HepG2 (cell line): Measurements from ENCODE around the gene RASAL3. TPM values are rescaled to one million over a fixed set of nuclear protein-coding genes. Genes with fewer than 3 reads are reported as not detected.
A peak's percentile ranks its signal among the peaks of the same experiment; 100 is the strongest.

Experiments used
- ATAC-seq: fragments of 200-7000 bp; cut with Tn5 transposase; 3 replicates; pipeline ENCODE4 v1.9.1; 2020; ENCODE audit warnings: mild to moderate bottlenecking, moderate library complexity
- BruUV-seq: library from RNA; stranded (reverse); fragments of 400-500 nt; replicated peaks from 2 replicates; lab custom pipeline; 2021; lab: Mats Ljungman, UMichigan
- CTCF ChIA-PET: fragments of 300-600 bp; formaldehyde crosslinking; extraction: SDS; loops from one replicate; lab custom pipeline; 2021; ENCODE audit warnings: low total read pairs, inconsistent platforms, low intra/inter-chr PET ratio; lab: Yijun Ruan, JAX
- POLR2A ChIA-PET: fragments of 350-600 bp; sonication (Branson Sonifier 250); formaldehyde crosslinking; loops from one replicate; lab custom pipeline; 2020; ENCODE audit warnings: antibody characterized with exemption, inconsistent platforms; lab: Yijun Ruan, JAX
- DNase-seq: peaks from one replicate; pipeline ENCODE4 v3.0.0-alpha.2; 2015; ENCODE audit warnings: low spot score
- FAIRE-seq: peaks from 3 replicates; lab custom pipeline; 2011; peaks lifted over from hg19 to GRCh38; lab: Jason Lieb, UNC
- H2AFZ ChIP-seq: one replicate; pipeline ENCODE4 v1.6.1; 2011; ENCODE audit warnings: low read length, inconsistent platforms
- H3K27ac ChIP-seq: fragments of 300-600 bp; 3 replicates; pipeline ENCODE4 v1.8.0; 2011; ENCODE audit warnings: mixed run types, mild to moderate bottlenecking, mixed read lengths, low read length, inconsistent platforms; ENCODE audit not compliant: insufficient read depth; ENCODE audit errors: extremely low read length
- H3K27me3 ChIP-seq, 2 experiments: fragments of 200-600 bp in 1 of 2; 2 replicates in 1 of 2; 3 replicates in 1 of 2; pipeline versions ENCODE4 v1.6.0 to v1.8.0; 2011; ENCODE audit warnings: low read length in 2 of 2, mild to moderate bottlenecking in 2 of 2, moderate library complexity in 2 of 2, inconsistent platforms in 1 of 2; ENCODE audit not compliant: insufficient read depth in 2 of 2, control insufficient read depth in 1 of 2
- H3K36me3 ChIP-seq, 2 experiments: fragments of 200-600 bp in 1 of 2; replicated peaks in 1 of 2; 2 replicates in 1 of 2; 3 replicates in 1 of 2; pipeline versions ENCODE4 v1.5.1 to v1.8.0; 2011; ENCODE audit warnings: low read length in 2 of 2, inconsistent platforms in 1 of 2; ENCODE audit not compliant: insufficient read depth in 2 of 2, control insufficient read depth in 1 of 2
- H3K4me1 ChIP-seq: 2 replicates; pipeline ENCODE4 v1.5.1; 2012; ENCODE audit warnings: low read length, inconsistent platforms; ENCODE audit not compliant: insufficient read depth
- H3K4me2 ChIP-seq: 2 replicates; pipeline ENCODE4 v1.6.0; 2011; ENCODE audit warnings: low read depth, low read length, inconsistent platforms
- H3K4me3 ChIP-seq, 3 experiments: fragments of 200-600 bp in 1 of 3; sonication (generic), shearing (Covaris generic) in 1 of 3; replicated peaks in 1 of 3; 2 replicates each; pipeline ENCODE4 v1.5.1; 2011 to 2016; ENCODE audit warnings: low read length in 3 of 3, inconsistent platforms in 2 of 3, low read depth in 2 of 3, mild to moderate bottlenecking in 2 of 3, control low read depth in 1 of 3, mixed read lengths in 1 of 3; ENCODE audit not compliant: insufficient read depth in 1 of 3
- H3K79me2 ChIP-seq: one replicate; pipeline ENCODE4 v1.6.1; 2011; ENCODE audit warnings: low read length, inconsistent platforms; ENCODE audit not compliant: insufficient read depth
- H3K9ac ChIP-seq: 2 replicates; pipeline ENCODE4 v1.6.0; 2011; ENCODE audit warnings: mild to moderate bottlenecking, low read depth, low read length, inconsistent platforms; ENCODE audit not compliant: insufficient read depth
- H3K9me3 ChIP-seq: 2 replicates; pipeline ENCODE4 v1.5.1; 2012; ENCODE audit warnings: mild to moderate bottlenecking, low read length
- H4K20me1 ChIP-seq: 2 replicates; pipeline ENCODE4 v1.6.0; 2011; ENCODE audit warnings: inconsistent platforms, mild to moderate bottlenecking, low read length, moderate library complexity; ENCODE audit not compliant: insufficient read depth
- FOXK2 ChIP-seq: fragments of 450-650 bp; IDR thresholded peaks from 2 replicates; pipeline ENCODE4 v1.6.1; 2016
- FOXP4 ChIP-seq: sonication (generic); formaldehyde crosslinking; IDR thresholded peaks from 2 replicates; pipeline ENCODE4 v1.4.0; 2020; ENCODE audit warnings: missing genetic modification reagents
- MAFF ChIP-seq: IDR thresholded peaks from 2 replicates; pipeline ENCODE4 v1.6.1; 2011; ENCODE audit warnings: low read depth, low read length, improper control_type of control experiment
- NFYB ChIP-seq: sonication (generic); formaldehyde crosslinking; IDR thresholded peaks from 2 replicates; pipeline ENCODE4 v1.4.0; 2020; ENCODE audit warnings: missing genetic modification reagents
- ZNF33A ChIP-seq: sonication (generic); formaldehyde crosslinking; IDR thresholded peaks from 2 replicates; pipeline ENCODE4 v1.5.1; 2020; ENCODE audit warnings: missing genetic modification reagents, mild to moderate bottlenecking, moderate library complexity, borderline replicate concordance
- ZNF567 ChIP-seq: sonication (generic); formaldehyde crosslinking; IDR thresholded peaks from 2 replicates; pipeline ENCODE4 v1.8.1; 2023; ENCODE audit warnings: mild to moderate bottlenecking, missing genetic modification reagents, borderline replicate concordance
- ZNF713 ChIP-seq: sonication (generic); formaldehyde crosslinking; IDR thresholded peaks from 2 replicates; pipeline ENCODE4 v1.4.0; 2020; ENCODE audit warnings: mild to moderate bottlenecking, missing genetic modification reagents
- ZNF746 ChIP-seq: sonication (generic); formaldehyde crosslinking; IDR thresholded peaks from 2 replicates; pipeline ENCODE4 v1.8.0; 2022; ENCODE audit warnings: mild to moderate bottlenecking, missing genetic modification reagents
- ZNF768 ChIP-seq: sonication (generic); formaldehyde crosslinking; IDR thresholded peaks from 2 replicates; pipeline ENCODE4 v1.4.0; 2020; ENCODE audit warnings: missing genetic modification reagents
- WGBS: methylation state at CpG from one replicate; pipeline ENCODE4 v1.1.6; 2017; ENCODE audit warnings: low lambda C conversion rate; 5-methylcytosine and 5-hydroxymethylcytosine counted together
- in situ Hi-C: cut with HindIII; loops from 2 replicates; pipeline ENCODE4 v1.10.0; 2017; ENCODE audit warnings: low pct_unique_long_range_greater_than_20kb; ENCODE audit not compliant: extremely low pct_ligation_motif_present
- intact Hi-C: fragments of 100-400 bp; cut with micrococcal nuclease; formaldehyde crosslinking; loops from one replicate; pipeline ENCODE4 v1.10.0; 2022; ENCODE audit not compliant: unreplicated experiment
- polyA plus RNA-seq, 8 experiments: library from polyadenylated mRNA; depleted of rRNA in 3 of 8; stranded (reverse) in 7 of 8; unstranded in 1 of 8; fragments of >200 nt; fragmentation: Illumina TruSeq in 4 of 8; extraction: Trizol in 4 of 8; gene quantifications; 2 replicates each; pipeline versions ENCODE4 v1.2.1 to v1.2.3, GENCODE V29; 2011 to 2016; ENCODE audit warnings: low read depth in 4 of 8, missing spikeins in 1 of 8, mixed read lengths in 1 of 8; ENCODE audit not compliant: insufficient read depth in 1 of 8
- total RNA-seq, 5 experiments: library from RNA; depleted of rRNA; stranded (reverse); fragments of >200 nt; fragmentation: Illumina TruSeq; extraction: Trizol; gene quantifications; 2 replicates each; pipeline ENCODE4 v1.2.3, GENCODE V29; 2016; ENCODE audit warnings: low read depth in 1 of 5

RASAL3 gene
- total and polyA plus RNA-seq, 2 of the 13 experiments (the other 11 are each of a cell fraction or from before 2014, with no cell fraction given), result not detected

- Histone ChIP-seq H3K9ac (no peak overlapping the region), H3K9me3 (no peaks in the 10 kb centered on the region)
- CTCF ChIA-PET, result no interaction called here
- no peak for ATAC-seq
- intact Hi-C loops (no loop called here), in situ Hi-C loops (no loop called here)
- WGBS, result 61% methylated on average over 5 of the region's 14 CpGs
- TF ChIP-seq FOXP4 (no peak), ZNF567 (no peak), ZNF33A (CRISPR knock-in tag) (no peak), NFYB (no peak), FOXK2 (no peak)
- TF ChIP-seq, all 625 proteins: peak for 0
- no peaks in the 10 kb centered on the region; a peak in 1 of 5 replicates for H3K27me3 ChIP-seq
- no TSS peak for BruUV-seq
- peaks cover 22% of the 10 kb centered on the region for H3K4me1 ChIP-seq
- DNase-seq (no peak), FAIRE-seq (no peak)
- POLR2A ChIA-PET, result no interaction called here
- no peaks in the 10 kb centered on the region for H3K36me3 ChIP-seq
- no peak overlapping the region for H3K4me2 ChIP-seq
- no peak overlapping the region for H2AFZ ChIP-seq
- H3K27ac ChIP-seq, result no peak overlapping the region
- H4K20me1 ChIP-seq, result no peaks in the 10 kb centered on the region
- H3K79me2 ChIP-seq, result no peaks in the 10 kb centered on the region
- H3K4me3 ChIP-seq, result no peak overlapping the region
Observed at GRCh38 chr19:15456441-15456840, 7.9 kb downstream of the RASAL3 start.

GRCh38 chr19:15455996-15456395 is 8.3 kb downstream of the RASAL3 start:
- ATAC-seq (no peak), DNase-seq (no peak), FAIRE-seq (no peak)
- intact Hi-C loops, result no loop called here
- Histone ChIP-seq H3K4me2 (no peak overlapping the region), H3K36me3 (no peaks in the 10 kb centered on the region), H4K20me1 (no peaks in the 10 kb centered on the region), H3K79me2 (no peaks in the 10 kb centered on the region), H3K4me3 (no peak overlapping the region), H3K9me3 (no peaks in the 10 kb centered on the region), H2AFZ (no peak overlapping the region), H3K27me3 (no peaks in the 10 kb centered on the region; a peak in 1 of 5 replicates), H3K9ac (no peak overlapping the region), H3K27ac (no peak overlapping the region), H3K4me1 (peaks cover 22% of the 10 kb centered on the region)
- ChIA-PET POLR2A (no interaction called here), CTCF (no interaction called here)
- in situ Hi-C loops, result no loop called here
- no TSS peak for BruUV-seq
- WGBS, result 66% methylated on average over 5 of the region's 9 CpGs
- TF ChIP-seq MAFF (no peak), ZNF713 (no peak), ZNF746 (CRISPR knock-in tag) (no peak), ZNF768 (peak; percentile 66; the same call in 1 of the 2 replicates)
